Colon (tissue), 2 donors: ENCODE results near the gene PANK4.
"Not testable (repeated sequence)": the region's sequence is repeated elsewhere in the genome, so short reads cannot be mapped to it uniquely, and the experiment has no call there.

Source experiments
- FAIRE-seq: peaks from 2 replicates; lab custom pipeline; 2012; peaks lifted over from hg19 to GRCh38; lab: Jason Lieb, UNC
- donor health status: control.
- donor health status: control.

The PANK4 gene

GRCh38 chr1:2525920-2526823 lies at the start of gene PANK4:
Gene PANK4, minus strand, starts transcription at chr1:2526596. Its CDS starts 9 bp downstream, at chr1:2526587.
- no peak for FAIRE-seq

DNA sequence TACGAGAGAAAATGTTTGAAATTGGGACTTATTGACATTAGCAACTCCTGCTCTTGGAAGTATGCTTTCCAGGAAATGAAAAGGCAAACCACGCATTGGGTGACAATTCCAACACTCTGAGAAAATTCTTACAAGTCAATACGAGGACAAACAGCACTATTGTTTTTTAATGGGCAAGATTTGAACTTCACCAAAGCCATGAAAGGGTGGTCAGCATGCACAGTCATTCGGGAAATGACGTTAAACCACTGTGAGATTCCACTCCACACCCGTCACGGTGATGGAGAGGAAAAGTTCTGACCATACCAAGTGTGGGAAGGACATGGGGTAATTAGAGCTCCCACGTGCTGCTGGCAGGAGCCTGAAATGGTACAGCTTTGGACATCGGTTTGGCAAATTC lies 48.0 kb upstream of the PANK4 start:
- FAIRE-seq = no peak

DNA sequence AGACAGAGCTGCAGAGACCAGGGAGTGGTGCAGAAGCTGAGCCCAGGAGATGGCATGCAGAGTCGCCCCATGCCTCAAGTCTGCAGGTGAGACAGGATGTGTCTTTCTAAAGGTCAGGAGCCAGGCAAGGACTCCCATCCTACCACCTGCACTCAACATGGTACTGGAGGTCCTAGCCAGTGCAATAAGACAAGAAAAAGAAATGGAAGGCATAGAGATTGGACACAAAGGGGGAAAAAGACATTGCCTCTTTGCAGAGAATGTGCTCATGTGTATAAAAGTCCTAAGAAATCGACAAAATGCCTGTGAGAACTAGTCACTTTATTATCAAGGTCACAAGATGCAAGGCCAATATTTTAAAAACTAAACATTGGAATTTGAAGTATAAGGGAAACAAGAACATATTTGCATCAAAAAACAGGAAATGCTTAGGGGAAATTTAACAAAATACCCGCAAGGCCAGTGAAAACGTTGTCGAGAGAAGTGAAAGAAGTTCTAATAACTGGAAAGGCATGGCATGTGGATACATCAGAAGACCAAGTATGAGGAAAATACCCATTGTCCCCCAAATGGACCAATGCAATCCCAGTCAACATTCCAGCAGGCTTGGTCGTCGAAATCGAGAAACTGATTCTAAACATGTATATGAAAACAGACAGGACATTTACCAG lies 47.0 kb upstream of the PANK4 start:
- no peak for FAIRE-seq

GRCh38 chr1:2571348-2571747 lies 45.0 kb upstream of the PANK4 start:
- FAIRE-seq = no peak

GRCh38 chr1:2570332-2570731 lies 43.9 kb upstream of the PANK4 start:
- FAIRE-seq = no peak

DNA sequence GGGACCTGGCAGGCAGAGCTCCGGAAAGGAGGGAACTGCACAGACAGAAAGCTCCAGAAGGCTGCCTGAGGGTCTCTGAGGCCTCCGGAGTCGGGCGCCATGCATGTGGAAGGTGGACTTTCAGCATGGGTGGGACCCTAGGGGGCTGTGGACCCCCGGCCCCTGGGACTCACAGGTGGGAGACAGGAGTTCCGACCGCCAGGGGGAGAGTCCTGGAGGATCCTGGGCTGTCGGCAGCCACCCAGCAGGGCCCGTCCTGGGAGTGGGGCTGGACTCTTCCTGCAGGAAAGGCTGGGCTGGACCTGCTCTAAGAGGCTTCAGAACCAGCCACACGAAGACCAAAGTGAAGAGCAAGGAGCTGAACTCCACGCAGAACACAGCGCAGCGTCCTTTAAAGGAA lies 43.3 kb upstream of the PANK4 start:
- FAIRE-seq = not testable (repeated sequence)

DNA sequence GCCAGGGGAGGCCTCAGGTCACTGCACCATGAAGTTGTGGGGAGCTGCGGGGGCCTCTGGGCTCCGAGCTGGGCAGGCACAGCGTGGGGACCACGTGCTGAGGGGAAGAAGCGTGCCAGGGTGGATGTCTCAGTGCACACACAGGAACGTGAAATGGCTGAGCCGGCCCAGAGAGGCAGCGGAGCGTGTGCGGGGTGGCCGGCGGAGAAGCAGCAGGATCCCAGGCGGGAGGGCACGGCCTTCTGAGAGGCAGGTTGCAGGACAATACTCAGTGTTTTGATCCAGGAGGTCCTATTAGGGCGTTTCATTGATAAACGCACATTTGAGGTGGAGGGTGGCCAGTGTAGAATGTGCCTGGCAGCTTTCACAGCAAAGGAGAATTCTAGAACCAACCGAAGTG lies 42.7 kb upstream of the PANK4 start:
- FAIRE-seq = no peak

DNA sequence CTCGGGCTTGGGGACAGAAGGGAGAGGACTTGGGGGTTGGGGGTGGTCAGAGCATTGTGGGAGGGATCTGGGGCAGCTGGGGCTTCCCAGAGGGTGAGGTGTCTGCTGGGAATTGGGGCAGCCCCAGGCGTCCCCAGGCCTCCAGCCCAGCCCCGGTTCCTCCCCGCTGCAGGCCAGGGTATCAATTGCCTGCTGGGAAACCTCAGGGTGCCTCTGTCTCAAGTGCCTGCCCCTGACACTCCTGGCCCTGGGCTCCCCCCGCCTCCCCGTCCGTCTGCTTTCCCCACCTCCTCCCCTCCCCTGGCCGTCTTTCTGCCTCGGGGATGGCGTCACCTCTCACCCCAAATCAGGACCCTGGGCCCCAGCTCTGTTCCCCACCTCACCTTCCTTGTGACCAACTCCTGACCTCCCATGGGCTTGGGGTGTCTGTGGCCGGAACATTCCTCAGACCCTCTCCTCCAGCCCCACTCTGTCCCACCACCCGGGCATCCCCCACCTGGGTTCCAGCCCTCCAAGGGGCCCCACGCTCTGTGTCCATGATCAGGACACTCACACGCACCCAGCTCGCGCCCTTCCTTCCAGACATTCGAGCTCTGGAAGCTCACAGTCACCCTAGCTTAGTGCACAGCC lies 41.9 kb upstream of the PANK4 start:
- FAIRE-seq = not testable (repeated sequence)

- no peak for FAIRE-seq
Measured at GRCh38 chr1:2567083-2567679, 40.8 kb upstream of the PANK4 start.

- no peak for FAIRE-seq
Measured at GRCh38 chr1:2566101-2567045, 40.0 kb upstream of the PANK4 start.

- no peak for FAIRE-seq
Measured at GRCh38 chr1:2564815-2565374, 38.5 kb upstream of the PANK4 start.

DNA sequence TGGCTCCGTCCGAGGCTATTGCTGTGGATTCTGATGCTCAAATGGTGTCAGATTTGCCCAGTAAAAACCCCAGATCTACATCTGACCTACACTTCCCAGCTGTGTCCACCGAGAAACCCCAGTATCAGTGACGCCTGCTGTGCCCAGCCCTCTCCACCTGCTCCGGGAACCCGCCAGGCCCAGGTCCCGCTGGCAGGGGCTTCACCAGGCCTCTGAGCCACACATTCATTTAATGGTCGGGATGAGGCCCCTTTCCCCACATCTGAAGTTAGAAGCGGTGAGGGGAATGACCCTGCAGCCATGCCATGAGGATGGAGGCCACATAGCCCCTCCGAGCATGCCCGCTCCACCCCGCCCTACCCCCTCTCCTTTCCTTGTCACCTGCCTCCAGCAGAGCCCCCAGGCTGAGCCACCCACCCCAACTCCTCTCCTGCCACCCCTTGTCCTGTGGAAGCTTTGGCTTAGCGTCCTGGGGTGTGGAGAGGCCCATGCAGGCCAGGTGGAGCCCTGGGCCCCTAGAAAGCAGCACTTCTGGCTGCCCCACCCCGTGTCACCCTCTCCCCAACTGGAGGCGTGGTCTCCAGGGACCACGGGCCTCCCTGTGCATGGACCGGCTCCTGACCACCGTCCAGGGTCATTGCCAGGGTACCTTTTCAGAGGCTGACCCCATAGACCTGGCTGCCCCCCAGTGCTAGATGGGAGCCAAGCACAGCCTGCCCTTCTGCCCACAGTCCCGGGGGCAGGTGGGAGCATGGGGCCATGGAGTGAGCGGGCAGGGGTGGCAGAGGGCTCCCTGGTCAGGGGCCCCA lies 37.8 kb upstream of the PANK4 start:
- FAIRE-seq = no peak

- FAIRE-seq = no peak
Measured at GRCh38 chr1:2563205-2563604, 36.8 kb upstream of the PANK4 start.

- no peak for FAIRE-seq
Measured at GRCh38 chr1:2561898-2562895, 35.8 kb upstream of the PANK4 start.

GRCh38 chr1:2561446-2561845 lies 35.0 kb upstream of the PANK4 start:
- FAIRE-seq = no peak

DNA sequence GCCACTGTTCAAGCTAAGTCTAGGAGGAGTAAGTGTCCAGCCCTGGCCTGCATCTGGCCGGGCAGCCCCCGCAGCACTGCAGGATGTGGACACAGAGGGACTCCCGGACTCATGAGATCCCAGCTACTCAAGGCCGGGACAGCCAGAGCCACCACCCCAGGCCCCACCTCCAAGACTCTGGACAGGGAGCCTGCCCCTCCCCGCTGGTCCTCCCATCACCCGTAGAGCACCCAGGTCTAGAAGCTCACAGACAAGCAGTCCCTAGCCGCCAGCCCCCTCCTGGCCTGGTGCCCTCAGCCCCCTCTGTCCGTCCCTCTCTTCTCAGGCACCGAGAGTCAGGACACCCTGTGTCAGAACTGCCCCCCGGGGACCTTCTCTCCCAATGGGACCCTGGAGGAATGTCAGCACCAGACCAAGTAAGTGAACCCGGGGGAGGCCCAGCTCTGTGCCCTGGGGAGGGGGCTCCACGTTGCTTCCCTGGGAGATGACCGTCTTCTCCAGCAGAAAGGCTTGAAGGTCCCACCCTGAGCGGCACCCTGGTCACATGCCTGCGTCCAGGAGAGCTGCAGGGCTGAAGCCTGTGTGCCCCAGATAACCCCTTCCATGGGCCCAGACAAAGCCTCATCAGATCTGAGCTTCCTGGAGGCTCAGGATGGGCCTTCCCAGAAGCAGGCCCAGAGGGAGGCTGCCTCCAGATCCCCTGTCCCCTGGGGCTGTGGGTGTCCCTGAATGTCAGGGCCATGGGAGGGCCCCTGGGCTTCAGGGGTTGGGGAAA lies 34.1 kb upstream of the PANK4 start:
- no peak for FAIRE-seq

GRCh38 chr1:2559509-2560298 lies 33.3 kb upstream of the PANK4 start:
- FAIRE-seq = no peak
